NK-92 treated with Interleukin-12 subunit alpha and Interleukin-12 subunit beta, amount 100 ng/mL, for 24 hours (cell line): Measurements from ENCODE around the gene PGM5.
"Not testable (repeated sequence)": the region's sequence is repeated elsewhere in the genome, so short reads cannot be mapped to it uniquely, and the experiment has no call there.

Experiments used
- DNase-seq: peaks from one replicate; lab custom pipeline; 2025; lab: John Stamatoyannopoulos, UW

The PGM5 gene

GRCh38 chr9:68377723-68378122, 21.3 kb downstream of the PGM5 start:
- not testable (repeated sequence) for DNase-seq

GRCh38 chr9:68383894-68384293, 27.5 kb downstream of the PGM5 start:
- DNase-seq: not testable (repeated sequence)

GRCh38 chr9:68389558-68389957, 33.1 kb downstream of the PGM5 start:
- not testable (repeated sequence) for DNase-seq

- not testable (repeated sequence) for DNase-seq
Observed at GRCh38 chr9:68390737-68391136, 34.3 kb downstream of the PGM5 start.

DNA sequence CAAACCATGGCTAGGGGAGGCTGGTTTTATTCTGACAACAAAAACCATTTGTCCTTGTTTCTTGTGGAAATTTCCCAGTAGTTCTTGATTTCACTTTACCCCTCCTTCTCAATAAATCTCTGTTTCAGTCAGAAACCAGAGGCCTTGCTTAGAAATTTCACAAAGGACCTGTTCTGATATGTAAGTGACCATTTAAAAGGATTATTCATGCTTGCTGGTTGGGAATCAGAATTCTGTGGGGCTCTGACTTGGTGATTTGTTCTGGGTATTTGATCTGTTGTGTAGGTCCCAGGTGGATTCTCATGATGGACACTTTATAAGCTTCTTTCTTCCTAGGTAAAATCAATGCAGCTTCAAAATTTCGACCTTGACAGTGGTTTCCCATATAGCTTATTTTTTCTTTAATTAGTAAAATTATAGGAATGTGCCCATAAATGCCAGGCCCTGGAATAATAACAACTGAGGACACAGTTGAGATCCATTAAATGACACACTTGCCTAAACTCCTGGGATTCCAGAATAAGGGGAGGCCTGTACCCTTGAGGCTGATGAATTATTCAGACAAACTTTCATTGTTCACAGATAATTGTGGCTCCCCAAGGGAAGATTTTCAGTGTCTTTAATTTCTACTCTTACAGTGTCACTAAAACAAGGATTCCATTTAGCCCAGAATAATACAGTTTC, 40.1 kb downstream of the PGM5 start:
- DNase-seq: not testable (repeated sequence)

GRCh38 chr9:68397095-68397423, 40.6 kb downstream of the PGM5 start:
- DNase-seq: not testable (repeated sequence)

DNA sequence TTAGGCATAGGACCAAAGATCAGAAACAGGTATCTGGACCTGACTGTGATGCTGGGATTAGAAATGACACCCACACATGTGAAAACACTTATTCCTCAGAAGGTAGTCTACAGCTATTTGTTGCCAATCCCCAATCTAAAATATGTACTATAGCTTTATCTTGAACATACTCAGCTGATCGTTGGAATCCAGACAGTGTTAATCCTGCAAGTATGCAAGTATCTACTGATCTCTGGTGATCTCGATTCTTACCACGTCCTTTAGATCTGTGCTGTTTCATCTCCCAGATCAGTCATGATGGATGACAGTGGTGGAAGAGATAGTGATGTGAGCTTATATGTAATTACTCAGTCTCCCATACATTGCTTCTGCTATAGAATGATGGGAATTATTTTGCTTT, 41.4 kb downstream of the PGM5 start:
- DNase-seq: not testable (repeated sequence)

DNA sequence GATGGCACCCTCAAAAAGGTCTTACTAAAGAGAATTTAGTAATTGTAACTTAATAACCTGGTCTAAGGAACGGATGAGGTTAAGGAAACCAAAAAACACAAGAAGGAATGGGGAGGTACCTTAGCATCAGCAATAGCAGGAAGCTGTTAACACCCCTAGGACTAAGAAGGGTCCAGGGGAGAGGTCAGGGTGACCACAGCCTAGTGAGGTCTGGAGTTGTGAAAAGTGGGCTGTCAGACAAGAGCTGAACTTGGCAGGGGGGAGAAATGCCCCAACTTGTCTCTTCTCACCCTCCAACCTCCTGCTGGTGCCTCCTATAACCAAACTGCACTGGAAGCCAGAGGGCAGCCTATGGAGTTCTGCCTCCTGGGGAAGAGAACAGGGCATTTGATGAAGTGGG, 41.9 kb downstream of the PGM5 start:
- DNase-seq: not testable (repeated sequence)

DNA sequence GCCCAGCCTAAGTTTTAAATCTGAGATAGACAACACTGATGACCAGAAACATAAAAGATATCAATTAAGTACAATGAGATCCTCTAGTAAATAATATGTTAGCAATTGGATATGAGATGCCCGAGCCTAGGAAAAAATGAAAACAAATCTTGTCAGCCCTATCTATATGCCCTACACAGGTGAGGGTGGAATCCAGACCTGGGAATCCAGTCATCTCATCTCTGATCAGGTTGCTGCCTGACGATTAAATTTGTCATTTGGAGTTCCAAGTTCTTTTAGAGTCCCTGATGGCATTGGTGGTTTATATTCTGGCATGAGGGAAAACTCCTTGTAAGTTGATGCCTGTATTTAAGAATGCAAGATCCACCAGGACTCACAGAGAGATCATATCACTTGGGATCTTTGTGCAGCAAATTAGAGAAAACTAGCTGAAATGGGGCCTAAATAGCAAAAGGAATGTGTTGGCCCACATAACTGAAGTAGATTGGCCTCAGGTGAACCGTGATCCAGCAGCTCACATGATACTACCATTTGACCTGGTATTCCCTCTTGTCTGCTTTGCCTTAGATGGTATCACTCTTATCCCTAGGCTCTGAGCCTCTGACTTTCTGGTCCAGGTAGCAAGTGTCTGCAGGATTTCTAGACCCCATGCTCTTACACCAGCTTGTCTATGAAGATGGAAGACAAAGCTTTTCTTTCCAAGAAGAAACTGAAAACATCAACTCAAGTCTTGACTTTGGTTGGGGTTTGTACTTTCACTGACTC, 48.2 kb downstream of the PGM5 start:
- not testable (repeated sequence) for DNase-seq

DNA sequence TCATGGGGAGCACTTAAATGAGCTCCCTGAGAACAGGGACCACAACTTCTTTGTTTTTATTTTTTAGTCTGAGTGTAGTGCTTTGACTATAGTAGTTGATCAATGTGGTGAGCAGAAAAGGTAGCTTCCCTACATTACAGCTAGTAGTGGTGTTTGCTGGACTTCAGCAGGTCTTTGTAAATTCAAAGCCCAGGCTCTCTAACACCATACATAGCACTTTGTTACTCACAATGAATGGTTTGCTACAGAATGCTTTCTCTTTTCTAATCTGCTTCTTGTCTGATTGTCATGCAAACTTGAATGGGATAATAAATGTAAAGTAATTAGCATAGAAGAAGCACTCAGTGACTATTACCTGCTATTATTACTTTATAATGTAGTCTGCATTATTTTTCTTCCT, 55.5 kb downstream of the PGM5 start:
- not testable (repeated sequence) for DNase-seq

DNA sequence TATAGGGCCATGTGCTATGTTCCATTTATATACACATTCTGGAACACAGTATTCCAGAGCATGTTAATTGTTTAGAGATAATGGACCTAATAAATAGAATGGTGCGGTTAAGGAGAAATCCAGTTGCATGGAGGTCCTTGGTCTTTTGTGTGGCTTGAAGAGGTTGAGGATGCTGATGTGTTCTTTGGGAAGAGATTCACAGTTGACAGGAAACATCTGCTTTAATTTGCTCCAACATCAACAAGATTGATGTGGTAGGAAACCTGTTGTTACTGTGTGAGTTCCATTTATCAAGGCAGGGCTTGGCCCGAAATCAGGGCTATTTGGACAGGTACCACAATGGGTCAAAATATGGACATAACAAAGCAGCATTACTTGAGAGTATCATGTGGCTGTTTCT, 56.3 kb downstream of the PGM5 start:
- DNase-seq: not testable (repeated sequence)

DNA sequence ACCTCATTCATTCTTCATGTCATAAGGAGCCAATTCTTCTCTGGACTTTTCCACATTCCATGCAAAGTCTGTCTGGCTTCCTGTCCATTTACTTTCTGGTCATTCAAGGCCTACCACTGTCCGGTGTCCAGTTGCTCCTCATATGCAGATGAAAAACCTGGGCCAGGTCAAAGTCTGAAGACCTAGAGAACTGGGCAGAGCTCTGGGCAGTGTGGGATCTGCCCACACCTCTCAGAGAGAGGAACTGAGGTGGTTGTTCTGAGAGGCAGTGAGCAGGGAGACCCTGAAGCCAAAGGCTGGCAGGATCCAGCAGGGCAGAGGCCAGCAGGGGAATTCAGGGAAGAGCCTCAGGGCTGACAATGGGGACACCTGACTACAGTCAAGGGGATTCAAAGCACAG, 58.7 kb downstream of the PGM5 start:
- not testable (repeated sequence) for DNase-seq

GRCh38 chr9:68416936-68417564, 60.6 kb downstream of the PGM5 start:
- no peak for DNase-seq

GRCh38 chr9:68417762-68418161, 61.4 kb downstream of the PGM5 start:
- no peak for DNase-seq

DNA sequence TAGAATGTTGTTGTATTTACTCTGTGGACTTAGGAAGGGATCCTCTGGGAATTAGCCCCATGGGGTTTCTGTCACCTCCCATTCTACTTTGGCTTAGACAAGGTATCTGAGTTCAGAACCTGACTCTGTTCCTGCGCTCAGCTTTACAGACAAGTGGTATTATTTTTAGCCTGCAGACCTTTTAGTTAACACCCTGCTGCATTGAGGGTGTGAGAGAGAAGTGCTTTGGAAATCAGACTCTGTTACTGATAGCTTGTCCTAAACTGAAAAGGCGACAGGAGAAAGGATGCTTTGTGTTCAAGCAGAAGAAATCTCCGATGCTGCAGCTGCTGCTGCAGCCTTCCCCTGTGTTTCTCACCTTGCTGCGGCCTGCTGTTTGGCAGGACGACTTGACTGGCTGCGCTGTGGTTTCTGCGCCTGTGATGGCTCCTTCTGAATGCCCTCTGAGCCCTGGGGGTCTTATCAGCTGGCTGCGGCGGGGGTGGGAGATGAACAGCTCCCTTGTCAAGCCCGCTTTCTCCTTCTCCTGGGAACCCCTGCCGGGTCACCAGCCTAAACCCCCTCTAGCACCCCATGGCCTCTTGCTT, 61.9 kb downstream of the PGM5 start:
- DNase-seq: no peak

- no peak for DNase-seq
Observed at GRCh38 chr9:68419901-68420300, 63.5 kb downstream of the PGM5 start.

GRCh38 chr9:68426755-68427154, 70.3 kb downstream of the PGM5 start:
- DNase-seq: no peak

- DNase-seq: no peak
Observed at GRCh38 chr9:68427216-68427977, 71.0 kb downstream of the PGM5 start.

DNA sequence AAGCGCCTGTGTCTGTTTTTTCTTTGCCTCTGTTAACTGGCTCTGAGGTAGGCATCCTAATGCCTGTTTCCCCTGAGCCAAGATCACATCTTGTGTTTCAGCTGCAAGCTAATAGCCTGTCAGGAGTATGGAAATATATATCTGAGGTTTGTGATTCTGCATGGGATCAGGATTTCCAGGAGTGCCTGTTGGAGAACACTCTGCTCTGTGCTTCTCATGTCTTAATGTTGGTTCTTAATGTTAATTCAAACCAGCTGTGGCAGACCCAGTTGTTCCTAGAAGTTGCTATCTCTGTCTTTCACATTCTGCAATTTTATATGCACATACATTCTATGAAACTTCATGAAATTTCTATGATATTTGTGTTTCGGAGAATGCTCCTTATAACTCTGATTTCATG, 72.1 kb downstream of the PGM5 start:
- no peak for DNase-seq

GRCh38 chr9:68429631-68430030, 73.2 kb downstream of the PGM5 start:
- DNase-seq: no peak

GRCh38 chr9:68431307-68431706, 74.9 kb downstream of the PGM5 start:
- no peak for DNase-seq

- DNase-seq: no peak
Observed at GRCh38 chr9:68433531-68434110, 77.2 kb downstream of the PGM5 start.
